Common myeloid progenitor, CD34-positive (primary cell): ENCODE results near the gene INPP4B.

ENCODE experiments used
- CTCF ChIA-PET: fragments of 350-600 bp; sonication (Branson Sonifier 250); formaldehyde crosslinking; loops from one replicate; lab custom pipeline; 2021; ENCODE audit warnings: antibody characterized with exemption; lab: Charles Lee
- POLR2A ChIA-PET: fragments of 350-600 bp; sonication (Branson Sonifier 250); formaldehyde crosslinking; loops from one replicate; lab custom pipeline; 2021; ENCODE audit warnings: antibody characterized with exemption; lab: Charles Lee
- DNase-seq, 3 donors: peaks; one replicate each; pipeline versions ENCODE4 v3.0.0 to v3.0.0-alpha.2; 2013
- H3K27ac ChIP-seq, 2 experiments: 1 replicate in 1 of 2; 2 replicates in 1 of 2; pipeline ENCODE4 v1.7.0; 2013; ENCODE audit warnings: inconsistent platforms in 2 of 2, low read length in 2 of 2, mild to moderate bottlenecking in 2 of 2, low read depth in 1 of 2, moderate library complexity in 1 of 2; ENCODE audit not compliant: severe bottlenecking in 2 of 2, insufficient read depth in 1 of 2, poor library complexity in 1 of 2
- H3K27me3 ChIP-seq, 5 experiments: replicated peaks in 2 of 5; 1 replicate in 3 of 5; 2 replicates in 2 of 5; pipeline versions ENCODE4 v1.6.1 to v1.7.0; 2013; ENCODE audit warnings: low read length in 4 of 5, mild to moderate bottlenecking in 2 of 5, moderate library complexity in 2 of 5, inconsistent platforms in 1 of 5; ENCODE audit not compliant: insufficient read depth in 5 of 5, control insufficient read depth in 4 of 5
- H3K36me3 ChIP-seq, 4 experiments: 1 replicate in 2 of 4; 2 replicates in 2 of 4; pipeline versions ENCODE4 v1.6.1 to v1.7.0; 2013; ENCODE audit warnings: low read length in 3 of 4, control low read depth in 1 of 4, mild to moderate bottlenecking in 1 of 4; ENCODE audit not compliant: control insufficient read depth in 4 of 4, insufficient read depth in 4 of 4
- H3K4me1 ChIP-seq, 4 experiments: 1 replicate in 3 of 4; 2 replicates in 1 of 4; pipeline versions ENCODE4 v1.6.1 to v1.7.1; 2013; ENCODE audit warnings: low read length in 3 of 4, mild to moderate bottlenecking in 3 of 4, control low read depth in 1 of 4, inconsistent platforms in 1 of 4, moderate library complexity in 1 of 4; ENCODE audit not compliant: control insufficient read depth in 4 of 4, insufficient read depth in 4 of 4; ENCODE audit errors: control extremely low read depth in 1 of 4
- H3K4me3 ChIP-seq, 7 experiments: 1 replicate in 4 of 7; 2 replicates in 3 of 7; pipeline versions ENCODE4 v1.5.1 to v1.7.0; 2013; ENCODE audit warnings: mild to moderate bottlenecking in 7 of 7, low read length in 6 of 7, moderate library complexity in 6 of 7, inconsistent platforms in 2 of 7, low read depth in 2 of 7, control low read depth in 1 of 7; ENCODE audit not compliant: insufficient read depth in 4 of 7, control insufficient read depth in 1 of 7; ENCODE audit errors: extremely low read depth in 1 of 7
- H3K9me3 ChIP-seq, 5 experiments: 1 replicate in 4 of 5; 2 replicates in 1 of 5; pipeline versions ENCODE4 v1.6.1 to v1.7.1; 2013; ENCODE audit warnings: low read length in 4 of 5, mild to moderate bottlenecking in 2 of 5, inconsistent platforms in 1 of 5, low read depth in 1 of 5, moderate library complexity in 1 of 5; ENCODE audit not compliant: control insufficient read depth in 4 of 5, insufficient read depth in 2 of 5; ENCODE audit errors: control extremely low read depth in 1 of 5
- WGBS: methylation state at CpG from one replicate; pipeline ENCODE4 v1.1.5; 2013; ENCODE audit not compliant: insufficient coverage; 5-methylcytosine and 5-hydroxymethylcytosine counted together

INPP4B gene

GRCh38 chr4:142372530-142373260 lies 473.4 kb downstream of the INPP4B start:
- H3K9me3 ChIP-seq = peaks cover 0 to 7% (median 2%) of the 10 kb centered on the region in 5 experiments
- DNase-seq = no peak

DNA sequence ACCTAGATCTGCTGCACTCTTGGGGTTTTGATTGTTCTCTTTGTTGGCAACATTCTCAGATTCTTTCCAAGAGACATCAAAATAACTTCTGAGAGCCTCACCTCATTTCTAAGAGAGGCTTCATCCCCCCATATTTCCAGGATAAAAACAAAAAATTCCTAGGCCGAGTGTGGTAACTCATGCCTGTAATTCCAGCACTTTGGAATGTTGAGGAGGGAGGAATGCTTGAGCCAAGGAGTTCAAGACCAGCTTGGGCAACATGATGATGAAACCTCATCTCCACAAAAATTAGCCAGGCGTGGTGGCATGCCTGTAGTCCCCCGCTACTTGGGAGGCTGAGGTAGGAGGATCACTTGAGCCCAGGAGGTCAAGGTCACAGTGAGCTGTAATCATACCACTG lies 477.0 kb downstream of the INPP4B start:
- H3K27me3 ChIP-seq = no peaks in the 10 kb centered on the region
- peaks cover 0 to 3% (median 0%) of the 10 kb centered on the region in 4 experiments for H3K36me3 ChIP-seq
- no CpG with 5 or more reads among the region's 3 CpGs for WGBS
- no peak overlapping the region for H3K27ac ChIP-seq
- DNase-seq = no peak
- no peak overlapping the region for H3K4me3 ChIP-seq
- CTCF ChIA-PET = interaction anchor here (5.7 kb wide), 1 partner anchor 15 kb away, joined by 23 read pairs; no protein-coding TSS in a partner anchor
- POLR2A ChIA-PET = no interaction called here
- peaks cover 8 to 23% (median 18%) of the 10 kb centered on the region in 4 experiments for H3K4me1 ChIP-seq
- H3K9me3 ChIP-seq = peaks cover 0 to 7% (median 2%) of the 10 kb centered on the region in 5 experiments

More at GRCh38 chr4:142372530-142373260, 473.4 kb downstream of the INPP4B start:
- POLR2A ChIA-PET = no interaction called here
- CTCF ChIA-PET = interaction anchor here (1.9 kb wide), 1 partner anchor 33 kb away, joined by 5 read pairs; no protein-coding TSS in a partner anchor
- Histone ChIP-seq H3K4me1 (peaks cover 7 to 15% (median 10%) of the 10 kb centered on the region in 4 experiments), H3K27ac (no peak overlapping the region), H3K36me3 (peaks cover 0 to 3% (median 0%) of the 10 kb centered on the region in 4 experiments), H3K4me3 (no peak overlapping the region), H3K27me3 (no peaks in the 10 kb centered on the region)
- WGBS = 94% methylated on average over 2 of the region's 2 CpGs

GRCh38 chr4:142367418-142368180 lies 478.5 kb downstream of the INPP4B start:
- ChIA-PET CTCF (interaction anchor here (1.1 to 5.7 kb wide), 4 partner anchors 12 to 33 kb away, joined by 3 to 23 read pairs (median 4); no protein-coding TSS in a partner anchor), POLR2A (interaction anchor here (0.7 kb wide), 1 partner anchor 54 kb away, joined by 3 read pairs; no protein-coding TSS in a partner anchor)
- no peak overlapping the region for H3K27ac ChIP-seq
- peak overlapping the region in 2 of 7 experiments; percentile 7 to 25 for H3K4me3 ChIP-seq
- peaks cover 0 to 9% (median 2%) of the 10 kb centered on the region in 5 experiments for H3K9me3 ChIP-seq
- H3K36me3 ChIP-seq = peaks cover 0 to 7% (median 3%) of the 10 kb centered on the region in 4 experiments
- H3K4me1 ChIP-seq = peaks cover 8 to 23% (median 18%) of the 10 kb centered on the region in 4 experiments
- DNase-seq = peak in 2 of 3 donors; percentile 45 to 68
- H3K27me3 ChIP-seq = no peaks in the 10 kb centered on the region
- WGBS = no CpG with 5 or more reads among the region's 6 CpGs

- CTCF ChIA-PET = interaction anchor here (1.1 to 5.7 kb wide), 4 partner anchors 12 to 39 kb away, joined by 3 to 23 read pairs (median 4); no protein-coding TSS in a partner anchor
- H3K36me3 ChIP-seq = peaks cover 0 to 7% (median 3%) of the 10 kb centered on the region in 4 experiments
- peak in 1 of 3 donors; percentile 43 for DNase-seq
- no peak overlapping the region for H3K27ac ChIP-seq
- H3K27me3 ChIP-seq = no peaks in the 10 kb centered on the region
- peaks cover 8 to 23% (median 18%) of the 10 kb centered on the region in 4 experiments for H3K4me1 ChIP-seq
- peaks cover 0 to 13% (median 3%) of the 10 kb centered on the region in 5 experiments for H3K9me3 ChIP-seq
- H3K4me3 ChIP-seq = no peak overlapping the region
- POLR2A ChIA-PET = interaction anchor here (0.5 kb wide), 1 partner anchor 384 kb away, joined by 3 read pairs; no protein-coding TSS in a partner anchor
Measured at GRCh38 chr4:142366769-142367181, 479.3 kb downstream of the INPP4B start.

- POLR2A ChIA-PET = no interaction called here
- peaks cover 0 to 7% (median 3%) of the 10 kb centered on the region in 4 experiments for H3K36me3 ChIP-seq
Measured at GRCh38 chr4:142365391-142365790, 480.7 kb downstream of the INPP4B start.

DNA sequence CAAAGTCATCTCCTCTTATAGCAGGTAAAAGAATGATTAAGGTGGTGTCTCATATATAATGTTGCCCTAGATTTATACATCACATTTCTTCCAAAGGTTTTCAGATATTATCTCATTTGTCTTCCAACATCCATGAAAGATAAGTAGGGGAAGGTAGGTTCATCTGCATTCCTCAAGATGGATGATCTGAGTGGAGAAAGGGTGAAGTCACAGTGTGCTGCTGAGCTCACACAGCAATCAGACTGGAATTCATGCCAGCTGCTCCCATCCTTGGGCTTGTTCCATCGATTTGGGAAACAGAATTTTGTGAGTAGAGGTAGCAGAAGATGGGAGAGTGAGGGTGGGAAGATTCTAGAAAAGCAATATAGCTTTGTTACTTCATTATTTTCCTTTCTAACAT lies 482.4 kb downstream of the INPP4B start:
- Histone ChIP-seq H3K27me3 (no peaks in the 10 kb centered on the region), H3K9me3 (peaks cover 0 to 6% (median 0%) of the 10 kb centered on the region in 5 experiments), H3K4me1 (peaks cover 8 to 19% (median 16%) of the 10 kb centered on the region in 4 experiments), H3K4me3 (no peak overlapping the region), H3K36me3 (peaks cover 0 to 7% (median 1%) of the 10 kb centered on the region in 4 experiments), H3K27ac (no peak overlapping the region)
- CTCF ChIA-PET = interaction anchor here (1.1 kb wide), 1 partner anchor 11 kb away, joined by 6 read pairs; no protein-coding TSS in a partner anchor
- no CpG with 5 or more reads among the region's 1 CpG for WGBS
- POLR2A ChIA-PET = no interaction called here
- DNase-seq = no peak

More at GRCh38 chr4:142365391-142365790, 480.7 kb downstream of the INPP4B start:
- 100% methylated on average over 1 of the region's 1 CpG for WGBS
- Histone ChIP-seq H3K4me1 (peaks cover 8 to 23% (median 18%) of the 10 kb centered on the region in 4 experiments), H3K9me3 (peaks cover 0 to 6% (median 0%) of the 10 kb centered on the region in 5 experiments), H3K27ac (no peak overlapping the region), H3K4me3 (no peak overlapping the region), H3K27me3 (no peaks in the 10 kb centered on the region)
- no peak for DNase-seq
- CTCF ChIA-PET = interaction anchor here (5.7 kb wide), 1 partner anchor 11 kb away, joined by 23 read pairs; no protein-coding TSS in a partner anchor
